GM21423 (cell line): ENCODE results near the gene HTRA2.

ENCODE experiments used
- ATAC-seq: cut with Tn5 transposase; IDR thresholded peaks from one replicate; pipeline ENCODE4 v1.9.1; 2021; ENCODE audit warnings: mild to moderate bottlenecking, moderate library complexity; ENCODE audit not compliant: unreplicated experiment

HTRA2 gene

GRCh38 chr2:74515271-74515980 lies 14.3 kb upstream of the HTRA2 start:
- no peak for ATAC-seq

- ATAC-seq = peak; percentile 63
Measured at GRCh38 chr2:74515981-74516633, 13.6 kb upstream of the HTRA2 start.

DNA sequence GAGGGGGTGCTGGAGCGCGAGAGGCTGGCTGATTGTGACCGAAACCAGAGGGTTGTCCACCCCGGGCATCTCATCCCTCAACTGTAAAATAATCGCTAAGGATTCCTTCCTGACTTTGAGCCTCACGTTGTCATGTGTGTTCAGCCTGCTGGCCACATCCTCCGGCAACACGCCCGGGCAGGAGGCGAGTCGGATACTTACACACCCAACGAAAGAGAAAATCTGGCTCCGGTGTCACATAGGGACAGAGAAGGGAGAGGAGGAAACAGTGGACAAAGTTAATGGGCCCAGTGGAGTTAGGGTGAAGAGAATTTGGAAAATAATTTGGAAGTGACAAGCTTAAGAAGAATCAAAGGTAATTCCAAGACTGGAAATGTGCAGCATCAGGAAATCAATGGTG lies 13.1 kb upstream of the HTRA2 start:
- ATAC-seq = no peak

DNA sequence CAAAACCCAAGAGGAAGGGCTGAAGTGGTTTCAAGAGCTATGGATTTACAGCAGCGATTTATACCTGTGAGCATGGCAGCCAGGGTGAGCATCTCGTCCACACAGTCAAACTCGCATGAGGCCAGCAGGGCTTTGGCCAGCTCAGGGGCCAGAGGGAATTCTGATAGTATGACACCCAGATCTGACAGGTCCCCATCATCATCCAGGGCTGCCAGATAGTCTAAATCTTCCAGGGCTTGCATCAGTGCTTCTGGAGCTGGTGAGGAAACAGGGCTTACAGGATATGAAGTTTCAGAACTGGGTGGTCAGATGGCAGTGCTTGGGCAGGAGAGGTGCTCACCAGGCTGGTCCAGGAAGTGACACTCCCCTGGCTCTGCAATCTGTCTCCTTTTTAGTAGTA lies 7.2 kb upstream of the HTRA2 start:
- no peak for ATAC-seq

GRCh38 chr2:74524005-74524404 lies 5.7 kb upstream of the HTRA2 start:
- no peak for ATAC-seq

DNA sequence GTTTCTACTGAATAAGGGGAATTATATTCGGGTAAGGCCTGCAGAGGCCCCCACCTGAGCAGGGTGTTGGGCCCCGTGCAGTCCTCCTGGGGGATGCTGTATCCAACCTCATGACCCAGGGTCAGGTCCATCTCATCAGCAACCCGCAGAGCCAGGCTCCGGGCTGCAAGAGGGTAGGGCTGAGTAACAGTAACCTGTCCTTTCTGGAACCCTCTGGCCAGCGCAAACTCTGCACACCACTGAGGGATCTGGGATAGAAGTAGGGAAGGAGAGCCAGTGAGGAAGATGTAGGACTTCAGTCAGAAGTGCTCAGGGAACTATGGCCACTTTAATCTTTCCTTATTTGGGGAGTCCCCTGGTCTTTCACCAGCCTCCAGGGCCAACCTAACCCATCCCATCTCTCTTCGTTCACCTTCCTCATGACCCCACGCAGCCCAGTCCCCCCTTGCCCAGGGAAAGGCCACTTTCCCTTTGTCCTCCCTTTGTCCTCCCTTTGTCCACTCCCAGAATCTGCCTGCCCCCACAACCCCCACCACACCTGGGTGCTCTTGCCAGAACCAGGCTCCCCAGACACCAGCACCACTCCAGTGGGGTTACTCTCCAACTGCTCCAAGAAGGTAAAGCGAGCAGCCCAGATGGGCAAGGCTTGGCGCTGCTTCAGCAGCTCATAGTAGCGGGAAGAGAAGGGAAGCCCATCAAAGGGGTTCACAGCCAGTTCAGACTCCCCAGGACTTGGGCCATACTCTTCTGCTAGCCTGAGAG lies 4.6 kb upstream of the HTRA2 start:
- no peak for ATAC-seq

DNA sequence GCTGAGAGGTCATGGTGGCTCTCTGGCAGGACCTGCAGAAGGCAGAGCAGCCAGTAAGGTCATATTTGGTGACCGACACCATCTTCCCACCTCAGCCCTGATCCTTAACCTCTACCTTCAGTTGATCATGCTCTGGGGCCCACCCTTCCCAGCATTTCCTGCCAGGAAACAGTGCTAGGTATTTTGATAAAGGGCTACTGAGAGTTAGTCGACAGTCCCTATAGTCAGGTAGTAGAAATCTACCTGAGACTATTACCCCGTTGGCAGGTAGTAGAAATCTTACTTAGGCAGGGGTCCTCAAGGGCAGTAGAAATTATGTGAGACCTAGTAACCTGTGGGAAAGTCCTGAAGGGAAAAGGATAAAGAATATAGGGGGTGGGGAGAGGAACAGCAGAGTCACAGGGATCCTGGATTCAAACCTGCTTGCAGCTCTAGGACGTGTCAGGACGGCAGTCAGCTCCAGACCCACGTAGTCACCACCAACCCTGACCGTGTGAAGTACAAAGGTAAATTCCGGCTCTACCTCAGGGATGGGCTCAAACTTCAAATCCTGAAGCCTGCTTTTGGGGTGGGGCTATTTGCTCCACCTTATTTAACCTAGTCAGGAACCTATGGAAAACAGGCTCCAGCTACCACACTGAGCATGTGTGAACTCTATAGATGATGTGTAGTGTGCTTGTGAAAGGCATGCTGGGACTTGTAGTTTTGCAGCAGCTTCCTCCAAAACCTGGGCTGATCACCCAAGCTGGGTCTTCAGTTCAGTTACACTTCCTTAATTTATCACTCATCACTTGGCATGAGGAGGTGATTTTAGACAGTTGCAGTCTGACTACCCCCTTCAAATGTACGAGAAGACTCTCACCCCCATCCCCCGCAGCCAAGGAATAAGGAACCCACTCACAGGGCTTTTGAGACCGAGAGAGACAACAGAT lies 3.8 kb upstream of the HTRA2 start, which contains the start of gene DQX1:
Gene DQX1, minus strand, starts transcription at position 515 of the 932 bp plus-strand sequence. Its CDS starts 502 bp downstream, at position 13.
- no peak for ATAC-seq

GRCh38 chr2:74526649-74527230 lies 3.0 kb upstream of the HTRA2 start:
- ATAC-seq = no peak

GRCh38 chr2:74527741-74528140 lies 2.0 kb upstream of the HTRA2 start:
- ATAC-seq = no peak

GRCh38 chr2:74528600-74529356 lies 955 bp upstream of the HTRA2 start:
- peak; percentile 8 for ATAC-seq

DNA sequence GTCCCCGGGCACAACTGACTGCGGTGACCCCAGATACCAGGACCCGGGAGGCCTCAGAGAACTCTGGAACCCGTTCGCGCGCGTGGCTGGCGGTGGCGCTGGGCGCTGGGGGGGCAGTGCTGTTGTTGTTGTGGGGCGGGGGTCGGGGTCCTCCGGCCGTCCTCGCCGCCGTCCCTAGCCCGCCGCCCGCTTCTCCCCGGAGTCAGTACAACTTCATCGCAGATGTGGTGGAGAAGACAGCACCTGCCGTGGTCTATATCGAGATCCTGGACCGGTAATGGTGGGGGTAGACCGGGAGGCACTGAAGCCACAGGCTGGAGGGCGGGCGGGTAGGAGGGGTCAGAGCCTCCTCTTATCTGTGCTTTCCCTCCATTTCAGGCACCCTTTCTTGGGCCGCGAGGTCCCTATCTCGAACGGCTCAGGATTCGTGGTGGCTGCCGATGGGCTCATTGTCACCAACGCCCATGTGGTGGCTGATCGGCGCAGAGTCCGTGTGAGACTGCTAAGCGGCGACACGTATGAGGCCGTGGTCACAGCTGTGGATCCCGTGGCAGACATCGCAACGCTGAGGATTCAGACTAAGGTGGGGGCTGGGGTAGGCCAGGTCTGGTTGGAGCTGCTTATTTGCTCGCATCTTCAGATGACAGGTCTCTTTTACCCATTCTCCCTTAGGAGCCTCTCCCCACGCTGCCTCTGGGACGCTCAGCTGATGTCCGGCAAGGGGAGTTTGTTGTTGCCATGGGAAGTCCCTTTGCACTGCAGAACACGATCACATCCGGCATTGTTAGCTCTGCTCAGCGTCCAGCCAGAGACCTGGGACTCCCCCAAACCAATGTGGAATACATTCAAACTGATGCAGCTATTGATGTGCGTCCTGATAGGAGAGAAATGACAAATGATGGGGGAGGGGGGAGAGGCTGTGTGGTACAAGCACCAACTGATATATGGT lies 780 bp downstream of the HTRA2 start:
- ATAC-seq = peak; percentile 30

DNA sequence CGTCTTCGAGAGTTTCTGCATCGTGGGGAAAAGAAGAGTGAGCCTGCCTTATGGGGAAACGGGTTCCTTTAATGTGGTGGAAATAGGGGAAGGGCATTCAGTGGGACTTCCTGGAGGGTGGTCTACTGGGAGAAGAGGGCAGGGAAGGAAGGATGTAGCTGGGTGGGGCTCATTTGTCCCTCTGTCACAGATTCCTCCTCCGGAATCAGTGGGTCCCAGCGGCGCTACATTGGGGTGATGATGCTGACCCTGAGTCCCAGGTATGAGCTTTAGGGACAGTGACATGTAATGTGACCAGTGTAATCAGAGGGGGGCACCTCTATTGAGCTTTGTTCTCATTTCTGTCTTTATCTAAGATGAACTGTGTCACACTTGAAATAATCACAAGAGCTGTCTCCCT lies 1.9 kb downstream of the HTRA2 start:
- no peak for ATAC-seq

- no peak for ATAC-seq
Measured at GRCh38 chr2:74532222-74532621, 2.5 kb downstream of the HTRA2 start.

- no peak for ATAC-seq
Measured at GRCh38 chr2:74533464-74533863, 3.7 kb downstream of the HTRA2 start.

DNA sequence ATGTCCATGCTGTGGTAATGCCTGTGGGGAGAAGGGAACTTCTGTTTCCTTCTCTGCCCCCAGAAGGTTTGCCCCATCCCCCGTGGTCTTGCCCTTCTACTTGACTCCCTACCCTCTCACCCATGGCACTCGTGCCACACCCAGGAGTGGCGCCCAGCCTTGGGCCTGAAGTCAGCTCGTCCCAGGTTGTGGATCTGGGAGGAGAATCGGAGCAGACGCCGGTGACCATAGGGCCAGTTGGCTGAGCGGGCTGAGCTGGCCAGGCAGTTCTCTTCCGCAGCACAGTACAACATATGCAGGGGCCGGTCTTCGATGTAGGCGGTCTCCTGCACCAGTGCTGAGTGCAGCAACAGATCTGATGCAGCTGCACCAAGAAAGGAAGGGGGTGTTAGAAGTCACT lies 4.7 kb downstream of the HTRA2 start:
- ATAC-seq = no peak

GRCh38 chr2:74535440-74535965 lies 5.8 kb downstream of the HTRA2 start:
- ATAC-seq = no peak

DNA sequence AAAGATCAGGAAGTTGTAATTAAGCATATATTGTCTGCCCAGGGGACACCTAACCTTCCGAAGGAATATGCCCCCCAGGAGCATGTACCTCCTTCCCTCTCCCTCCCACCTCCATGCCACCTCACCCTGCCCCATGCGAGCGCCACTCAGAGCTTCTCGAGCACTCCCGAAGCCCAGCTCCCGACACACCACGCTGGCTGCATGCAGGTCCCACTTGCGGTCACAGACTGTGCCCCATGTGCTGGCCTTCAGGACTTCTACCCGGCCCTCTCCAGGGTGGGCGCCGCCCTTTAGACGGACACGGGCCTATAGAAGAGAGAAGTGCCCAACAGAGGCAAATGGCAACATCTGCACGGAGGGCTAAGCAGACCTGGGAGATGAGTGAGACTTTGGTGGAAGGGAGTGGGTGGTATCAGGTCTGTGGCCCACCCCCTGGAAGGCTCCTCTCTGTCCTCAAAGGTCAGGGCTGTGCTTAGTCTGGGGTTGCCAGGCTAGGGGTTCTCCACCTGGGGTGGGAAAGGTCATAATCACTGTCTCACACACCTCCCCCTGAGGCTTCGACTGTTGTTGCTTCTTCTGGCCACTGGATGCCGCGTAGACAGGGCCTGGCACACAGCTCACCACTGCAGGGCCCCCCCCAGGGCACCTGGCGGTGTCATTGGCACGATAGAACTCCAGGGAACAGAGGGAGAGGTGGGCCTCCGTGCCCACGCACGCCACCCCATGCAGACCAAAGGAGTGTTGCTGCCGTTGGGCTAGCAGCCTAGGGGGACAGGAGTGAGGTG lies 6.6 kb downstream of the HTRA2 start:
- ATAC-seq = no peak

DNA sequence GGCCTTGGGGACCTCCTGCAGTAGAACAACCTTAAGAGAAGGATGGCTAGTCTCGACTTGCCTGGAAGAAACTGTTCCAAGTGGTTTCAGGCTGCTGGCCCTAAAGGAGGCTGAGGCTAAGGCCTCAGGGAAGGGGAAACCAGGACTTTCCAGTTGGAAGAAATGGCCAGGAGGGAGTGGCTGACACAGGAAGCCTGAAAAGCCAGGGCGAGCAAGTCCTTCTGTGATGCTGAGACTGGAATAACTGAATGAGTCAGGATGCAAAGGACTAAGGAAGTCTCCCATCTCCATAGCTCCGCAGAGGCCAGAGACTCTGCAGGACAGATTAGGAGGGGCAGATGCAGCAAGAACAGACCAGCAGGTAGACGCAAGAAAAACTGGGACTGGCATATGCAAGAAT lies 7.4 kb downstream of the HTRA2 start:
- ATAC-seq = no peak
